NT2/D1 (cell line): Measurements from ENCODE around the gene AGXT.

Source experiments
- SUZ12 ChIP-seq: IDR thresholded peaks from 2 replicates; pipeline ENCODE4 v1.6.1; 2011; ENCODE audit not compliant: insufficient read length, insufficient read depth; ENCODE audit errors: extremely low read depth
- YY1 ChIP-seq: IDR thresholded peaks from 2 replicates; pipeline ENCODE4 v1.6.1; 2011; ENCODE audit not compliant: insufficient read length, insufficient read depth
- ZNF274 ChIP-seq: IDR thresholded peaks from 2 replicates; pipeline ENCODE4 v1.6.1; 2011; ENCODE audit warnings: mild to moderate bottlenecking, low read depth, low read length

- TF ChIP-seq ZNF274 (no peak), YY1 (no peak), SUZ12 (no peak)
These were observed 57.2 kb downstream of the AGXT start for GRCh38 chr2:240925568-240926515.
